HG03520 (cell line): ENCODE data around the gene PPARGC1A.

Source experiments
- ATAC-seq: cut with Tn5 transposase; IDR thresholded peaks from one replicate; pipeline ENCODE4 v1.9.1; 2021; ENCODE audit warnings: mild to moderate bottlenecking, moderate library complexity; ENCODE audit not compliant: unreplicated experiment

The PPARGC1A gene

DNA sequence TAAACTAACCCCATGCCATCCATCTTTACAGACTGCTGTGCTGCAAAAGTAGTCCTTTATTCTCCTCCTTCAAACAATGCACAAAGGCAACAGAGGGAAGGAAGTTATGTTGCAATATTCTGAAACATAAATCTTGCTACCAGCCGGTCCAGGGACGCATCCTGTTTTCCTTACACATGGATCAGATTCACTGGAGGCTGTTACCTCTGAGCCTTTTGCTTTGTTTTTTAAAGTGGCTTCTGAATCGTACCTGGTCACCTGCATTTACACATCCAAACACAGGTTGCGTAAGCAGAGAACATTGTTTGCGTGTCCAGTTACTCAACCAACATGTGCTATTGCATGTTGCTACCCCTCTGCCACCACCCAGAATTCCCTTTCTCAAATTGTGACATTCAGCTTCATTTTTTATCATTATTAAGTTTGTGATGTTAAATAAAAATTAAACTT, 8.8 kb downstream of the PPARGC1A start:
- ATAC-seq: no peak

DNA sequence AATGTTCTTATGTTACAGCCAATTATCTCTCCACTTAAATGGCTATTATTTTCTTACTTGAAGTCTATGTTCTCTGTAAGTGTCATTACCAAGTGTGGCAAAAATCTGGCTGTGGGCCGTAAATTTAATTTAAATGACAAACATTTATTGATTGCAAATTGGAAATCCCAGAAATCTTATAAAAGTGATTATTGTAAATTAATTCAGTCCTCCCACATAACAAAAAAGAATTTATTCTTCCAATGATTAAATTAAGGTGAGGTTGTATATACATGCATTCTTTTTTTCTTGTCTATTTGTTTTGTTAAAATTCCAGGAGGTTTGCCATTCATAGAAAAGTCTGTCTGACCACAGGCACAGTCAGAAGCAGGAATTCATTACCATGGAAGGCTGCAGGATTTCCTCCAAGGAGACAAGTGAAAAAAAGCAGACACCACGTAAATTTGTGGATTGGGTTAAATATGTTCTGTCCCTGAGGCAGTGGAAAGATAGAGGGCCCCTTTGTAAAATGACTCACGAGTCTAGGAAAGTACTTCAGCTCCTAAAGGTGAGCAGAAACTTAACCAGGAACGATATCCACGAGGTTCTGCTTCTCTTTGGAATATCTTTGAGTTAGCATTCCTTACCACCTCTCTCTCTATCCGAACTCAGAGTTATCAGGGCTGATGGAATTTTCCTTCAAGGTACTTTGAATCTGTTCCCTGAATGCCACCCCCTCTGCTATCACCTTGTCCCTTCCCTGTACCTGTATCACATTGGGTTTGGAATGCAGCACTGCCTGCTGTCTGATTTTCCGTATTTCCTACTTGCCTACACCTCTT, 10.7 kb downstream of the PPARGC1A start:
- ATAC-seq: no peak

DNA sequence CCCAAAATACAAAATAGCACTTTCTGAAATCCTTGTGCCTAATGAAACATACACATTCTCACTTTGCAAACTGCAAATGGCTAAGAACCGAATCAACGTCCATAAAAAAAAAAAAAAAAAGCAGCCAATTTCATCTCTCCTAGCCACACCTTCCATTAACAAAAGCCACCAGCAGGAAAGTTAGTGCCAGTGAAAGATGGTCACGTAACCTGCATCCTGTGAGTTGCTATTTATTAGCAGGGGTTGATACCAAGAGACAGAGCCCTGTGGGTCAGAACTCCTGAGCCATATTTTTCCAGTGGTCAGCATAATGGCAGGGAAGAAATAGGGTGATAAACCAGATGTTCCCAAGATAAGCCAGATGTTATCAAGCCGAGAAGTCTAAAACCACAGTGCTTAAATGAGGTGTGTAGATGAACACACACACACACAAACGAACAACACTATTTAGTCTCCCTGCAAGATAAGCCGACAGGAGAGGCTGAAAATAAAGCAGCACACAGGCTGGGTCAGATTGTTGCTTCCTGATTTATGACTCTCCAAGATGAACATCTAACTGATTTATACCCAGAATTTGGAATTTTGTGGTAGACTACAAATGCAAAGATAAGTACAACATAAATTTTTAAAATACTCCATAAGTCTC, 11.5 kb downstream of the PPARGC1A start:
- no peak for ATAC-seq

DNA sequence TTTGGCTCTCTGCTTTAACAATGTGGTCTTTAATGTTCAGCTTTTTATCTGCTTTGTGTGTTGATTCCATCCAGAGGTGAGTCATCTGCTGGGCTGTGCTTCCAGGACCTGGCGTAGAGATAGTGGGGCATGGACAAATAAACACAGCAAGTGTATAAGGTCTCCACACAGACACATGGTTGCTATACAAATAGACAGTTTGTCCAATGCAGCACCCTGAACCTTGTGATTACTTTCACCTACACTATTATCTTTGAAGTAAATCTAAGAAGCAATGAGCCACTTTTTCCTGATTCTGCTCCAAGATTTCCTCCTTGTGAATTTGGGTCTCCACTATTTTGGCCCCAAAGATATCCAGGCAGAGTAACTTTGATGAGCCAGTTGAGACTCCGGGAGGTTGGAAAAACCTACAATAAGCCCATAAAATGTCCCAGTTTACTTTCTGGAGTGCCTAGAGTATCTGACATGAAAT, 12.1 kb downstream of the PPARGC1A start:
- ATAC-seq: no peak

DNA sequence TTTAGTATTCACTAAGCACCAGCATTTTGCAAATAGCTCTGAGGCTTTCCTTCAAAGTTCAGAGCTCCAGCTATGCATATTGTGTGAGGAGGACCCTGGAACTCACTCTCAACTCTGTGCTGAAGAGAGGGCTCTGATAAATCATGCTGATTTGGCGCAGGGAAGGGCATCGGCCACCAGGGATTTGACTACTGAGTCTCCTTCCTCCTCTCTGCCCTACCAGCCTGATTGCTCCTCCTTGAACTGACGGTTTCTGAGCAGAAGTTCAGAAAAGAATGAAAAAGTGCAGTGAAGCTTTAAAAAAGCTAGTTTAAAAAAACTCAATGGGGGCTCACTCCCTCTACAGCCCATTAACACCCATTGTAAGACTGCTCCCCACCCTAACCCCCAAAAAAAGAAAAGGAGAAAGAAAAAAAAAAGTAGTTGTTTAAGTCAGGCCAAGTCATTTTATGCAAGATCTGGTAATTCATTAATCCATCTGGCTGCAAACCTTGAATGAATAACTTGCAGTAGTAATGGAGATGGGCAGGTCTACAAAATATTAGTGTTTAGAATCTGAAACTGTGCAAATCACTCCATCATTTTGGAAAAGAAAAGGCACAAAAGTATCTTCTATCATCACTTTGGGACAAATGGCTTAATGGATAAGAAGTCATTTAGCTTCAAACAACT, 13.3 kb downstream of the PPARGC1A start:
- ATAC-seq: no peak

DNA sequence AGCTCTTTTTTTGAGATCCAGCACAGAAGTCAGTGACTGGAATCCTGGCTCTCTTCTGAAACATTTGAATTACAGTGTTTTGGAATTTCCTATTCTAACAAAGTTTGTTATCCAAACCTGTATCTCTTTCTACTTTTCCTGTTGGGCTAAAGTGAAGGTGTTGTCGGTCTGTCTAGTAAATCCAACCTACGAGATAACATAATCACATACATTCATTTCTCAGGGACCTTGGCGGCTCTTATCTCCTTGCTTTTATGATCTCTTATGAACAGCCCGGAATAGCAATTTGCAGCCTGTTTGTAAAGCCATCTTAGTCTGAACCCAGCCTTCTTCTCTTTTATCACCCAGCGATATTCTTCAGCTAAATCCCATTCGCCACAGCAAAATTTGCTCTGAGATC, 14.5 kb downstream of the PPARGC1A start:
- no peak for ATAC-seq

DNA sequence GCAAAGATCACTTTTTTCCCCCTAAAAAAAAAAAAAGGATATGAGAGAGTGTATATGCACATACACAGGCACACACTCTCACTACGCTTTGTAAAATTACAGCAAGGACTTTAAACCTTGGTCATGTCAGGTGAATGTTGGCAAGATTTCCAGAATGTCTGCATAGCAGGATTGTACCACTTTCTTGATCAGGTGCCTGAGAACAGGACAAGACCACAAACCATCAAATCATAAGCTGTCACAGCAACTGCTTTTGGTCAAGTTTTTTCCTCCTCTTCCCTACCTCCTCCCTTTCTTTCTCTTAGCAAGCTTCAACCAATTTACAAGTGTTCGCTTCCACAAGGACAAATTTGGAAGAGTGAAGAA, 15.3 kb downstream of the PPARGC1A start:
- ATAC-seq: no peak

DNA sequence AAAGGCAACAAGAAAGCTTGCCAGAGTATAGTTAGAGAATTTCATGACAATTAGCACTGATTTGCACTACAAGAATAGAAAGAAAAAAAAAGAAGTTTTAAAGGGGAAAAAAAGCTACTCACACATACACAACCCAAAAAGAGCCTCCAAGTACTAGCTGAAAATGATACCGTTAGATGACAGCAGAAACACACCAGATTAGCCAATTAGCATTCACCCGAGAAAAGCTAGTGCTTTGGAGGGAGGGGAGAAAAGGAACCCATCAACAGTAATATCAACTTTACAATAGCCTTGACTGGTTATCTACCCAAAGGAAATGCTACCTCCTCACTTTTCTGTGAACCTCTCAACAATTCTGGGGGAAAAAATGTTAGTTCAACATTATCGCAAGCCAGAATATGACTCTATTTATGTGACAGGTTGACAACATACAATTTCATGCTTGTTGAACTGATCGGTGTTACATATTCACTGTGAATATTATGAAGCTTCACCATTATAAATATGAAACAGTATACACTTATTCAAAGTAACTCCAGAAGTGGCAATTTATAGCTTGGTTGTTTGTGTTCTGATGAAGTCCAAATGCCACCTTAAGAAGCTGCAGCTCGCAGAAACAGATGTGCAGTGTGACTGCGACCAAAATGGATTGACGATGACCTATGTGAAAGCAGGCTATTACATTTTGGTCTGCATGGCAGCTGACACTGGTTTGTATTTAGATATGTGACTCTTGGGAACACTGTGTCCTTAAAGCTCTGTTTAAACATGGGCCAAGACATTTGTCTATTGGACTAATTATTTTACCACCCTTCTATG, 15.9 kb downstream of the PPARGC1A start:
- ATAC-seq: no peak

DNA sequence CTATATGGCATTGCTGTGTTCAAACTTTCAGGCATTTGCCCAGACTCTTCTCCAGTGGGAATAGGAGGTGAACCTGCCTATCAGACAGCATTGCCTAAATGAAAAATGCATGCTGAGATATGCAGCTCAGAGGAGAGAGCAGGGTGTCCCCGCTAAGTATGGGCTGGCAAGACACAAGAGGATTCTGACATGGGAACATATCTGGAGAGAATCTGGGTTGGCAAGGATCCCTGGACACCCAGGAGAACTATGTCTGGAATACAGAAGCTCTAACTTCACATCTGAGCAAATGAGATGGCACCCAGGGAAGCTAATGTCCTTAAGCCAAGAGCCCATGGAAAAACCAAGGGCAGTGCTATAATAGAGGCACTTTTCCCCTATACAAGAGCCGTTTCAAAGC, 18.4 kb downstream of the PPARGC1A start:
- ATAC-seq: no peak

DNA sequence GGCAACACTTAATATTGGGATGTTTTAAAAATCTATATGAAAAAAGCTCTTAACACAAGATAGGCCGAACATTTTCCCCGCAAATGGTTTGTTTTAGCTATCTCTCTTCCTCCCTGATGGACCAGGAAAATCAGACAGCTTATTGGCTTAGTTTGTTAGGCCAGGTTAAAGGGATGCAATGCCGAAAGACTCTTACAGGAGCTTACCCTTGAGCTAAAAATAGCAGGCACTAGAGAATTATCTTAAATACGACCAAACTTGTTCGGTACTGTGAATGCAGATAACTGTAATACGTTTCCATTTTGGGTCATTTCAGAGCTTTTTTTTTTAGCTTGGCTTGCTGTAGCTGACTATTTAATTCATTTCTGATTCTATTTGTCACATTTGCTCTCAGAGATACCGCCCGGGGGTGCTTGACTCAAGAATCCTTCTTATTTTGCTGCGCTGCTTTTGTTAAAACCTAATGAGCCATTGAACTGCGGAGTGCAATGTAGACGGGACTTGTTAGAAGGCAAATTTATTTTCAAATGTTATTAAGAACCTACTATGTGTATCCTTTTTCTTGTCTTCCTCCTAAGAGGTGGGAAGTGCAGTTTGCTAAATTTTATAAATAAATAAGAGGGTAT, 23.3 kb downstream of the PPARGC1A start:
- no peak for ATAC-seq

DNA sequence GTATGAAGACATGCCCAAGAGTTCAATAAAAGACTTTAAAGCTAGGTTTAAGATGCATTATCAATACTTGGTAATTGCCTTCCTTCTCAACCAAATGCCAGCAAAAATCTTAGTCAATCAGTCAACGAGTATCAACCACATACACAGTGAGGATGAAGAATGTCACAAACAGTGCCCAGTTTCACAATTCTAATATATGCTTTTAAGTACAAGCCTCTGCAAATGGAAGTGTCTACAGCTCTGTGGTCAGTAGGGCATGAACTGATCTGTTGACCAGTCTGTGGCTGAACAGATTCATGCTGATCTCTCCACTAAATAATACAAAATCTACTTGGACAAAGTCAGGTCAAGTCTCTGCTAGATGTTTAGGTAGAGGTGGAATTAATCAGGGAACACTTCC, 27.9 kb downstream of the PPARGC1A start:
- no peak for ATAC-seq

DNA sequence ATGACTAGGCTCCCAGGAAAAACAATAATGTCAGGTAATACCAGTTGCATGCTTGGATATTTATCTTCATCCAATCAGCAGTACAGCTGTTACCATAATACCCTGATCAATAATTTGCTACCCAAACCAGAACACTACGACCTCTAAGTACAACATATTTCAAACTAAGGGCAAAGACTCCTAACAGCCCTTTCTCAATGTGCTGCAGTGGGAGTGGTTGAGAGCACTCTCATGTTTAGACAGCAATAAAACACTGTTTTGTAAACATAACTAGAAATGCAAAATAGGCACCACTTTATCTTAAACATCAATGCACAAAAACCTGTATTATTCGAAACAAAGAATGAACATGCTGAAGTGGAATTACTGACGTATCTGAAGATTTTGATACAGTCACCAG, 28.9 kb downstream of the PPARGC1A start:
- no peak for ATAC-seq

DNA sequence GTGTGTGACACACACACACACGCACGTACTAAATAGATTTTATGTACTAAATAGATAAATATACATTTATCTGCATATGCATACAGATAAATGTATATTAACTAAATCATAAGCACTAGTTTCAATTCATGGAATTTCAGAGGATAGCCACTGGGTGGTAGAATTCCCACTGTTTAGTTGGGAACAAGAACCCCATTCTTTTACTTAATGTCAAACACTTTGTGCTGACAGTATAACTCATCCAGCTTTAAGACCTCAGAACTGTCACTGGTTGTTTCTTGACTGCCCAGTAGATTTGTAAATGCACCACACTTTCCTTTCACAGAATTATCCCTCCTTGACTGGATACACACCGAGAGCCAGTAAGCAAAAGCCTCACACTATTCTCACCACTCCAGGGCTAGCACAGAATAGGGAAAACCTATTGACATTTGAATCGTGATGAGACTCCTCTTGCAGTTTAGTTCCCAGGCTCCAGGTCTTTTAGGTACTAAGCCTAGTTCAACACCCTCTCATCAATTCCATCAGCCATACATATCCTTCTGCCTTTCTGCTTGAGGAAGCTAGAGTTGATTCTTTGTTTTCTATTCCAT, 32.4 kb downstream of the PPARGC1A start:
- no peak for ATAC-seq

DNA sequence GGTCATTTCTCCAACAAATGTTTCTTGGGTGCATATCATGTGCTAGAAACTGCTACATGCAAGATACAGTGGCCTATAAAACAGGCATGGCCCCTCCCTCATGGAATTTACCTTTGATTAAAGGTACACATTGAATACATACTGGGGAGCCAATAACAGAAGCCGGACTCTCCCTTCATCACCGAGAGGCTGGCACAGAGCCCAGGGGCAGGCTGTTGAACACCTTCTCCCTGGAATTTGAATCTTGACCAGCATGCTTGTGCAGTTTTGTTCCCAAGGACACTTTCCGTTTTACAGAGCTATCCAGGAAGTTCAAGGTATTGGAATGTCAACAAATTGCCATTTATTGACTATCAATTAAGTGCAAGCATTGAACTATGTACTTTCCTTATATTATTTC, 33.2 kb downstream of the PPARGC1A start:
- ATAC-seq: no peak

DNA sequence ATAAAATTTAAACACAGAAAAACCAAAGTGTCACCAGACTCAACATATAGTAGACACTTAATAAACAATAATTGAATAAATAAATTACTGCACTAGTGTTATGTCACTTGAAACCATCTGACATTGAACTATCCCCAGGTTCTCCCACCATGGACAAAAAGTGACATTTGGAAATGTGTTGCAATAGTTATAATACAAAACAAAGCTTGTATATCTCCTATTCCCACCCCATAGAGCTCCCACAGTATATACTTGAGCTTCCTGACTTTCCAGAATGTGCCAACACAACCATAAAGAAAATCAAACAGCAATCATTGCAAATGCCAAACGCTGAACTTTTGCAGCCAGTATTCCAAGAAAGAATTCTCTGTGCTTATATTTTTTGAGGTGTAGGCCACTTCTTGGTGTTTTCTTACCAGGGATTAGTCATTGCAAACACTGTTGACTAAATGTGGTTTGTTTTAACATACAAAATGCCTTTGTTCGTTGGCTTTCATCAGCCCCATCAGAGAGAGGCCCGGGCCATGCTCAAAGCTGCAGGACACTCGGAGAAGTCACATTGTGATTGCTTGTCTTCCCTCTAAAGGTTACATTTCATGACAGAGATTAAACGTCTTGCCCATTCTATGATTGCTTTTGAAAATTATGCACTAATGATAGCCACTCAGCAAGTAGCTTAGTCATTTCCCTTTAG, 33.8 kb downstream of the PPARGC1A start:
- no peak for ATAC-seq

DNA sequence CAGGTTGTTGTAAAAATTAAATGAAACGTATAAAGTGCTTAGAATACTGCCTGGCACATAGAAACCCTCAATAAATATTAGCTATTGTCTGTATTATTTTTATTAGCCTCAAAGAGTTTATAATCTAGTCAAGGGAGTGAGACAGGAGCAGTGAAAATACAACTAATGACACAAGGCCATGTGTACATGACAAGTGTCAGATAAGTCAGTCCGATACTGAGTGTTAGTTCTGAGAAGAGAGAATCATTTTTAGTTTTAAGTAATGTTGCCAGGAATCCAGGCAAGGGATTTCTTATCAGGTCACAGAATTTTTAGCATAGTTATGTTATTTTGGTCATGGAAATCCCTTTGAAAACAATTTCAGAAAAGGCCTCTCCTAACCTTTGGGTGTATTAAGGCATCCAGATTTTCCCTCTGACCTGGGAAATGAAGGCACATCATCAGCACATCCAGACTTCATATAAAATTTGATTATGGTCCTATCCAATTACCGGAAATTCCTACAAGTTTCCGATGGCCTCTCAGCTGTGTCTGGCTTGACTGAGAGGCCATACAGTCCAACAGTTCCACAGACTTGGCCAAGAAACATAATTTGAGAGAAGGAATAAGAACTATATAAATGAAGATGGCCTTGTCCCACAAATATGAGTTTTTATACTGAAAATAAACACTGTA, 35.7 kb downstream of the PPARGC1A start:
- no peak for ATAC-seq

DNA sequence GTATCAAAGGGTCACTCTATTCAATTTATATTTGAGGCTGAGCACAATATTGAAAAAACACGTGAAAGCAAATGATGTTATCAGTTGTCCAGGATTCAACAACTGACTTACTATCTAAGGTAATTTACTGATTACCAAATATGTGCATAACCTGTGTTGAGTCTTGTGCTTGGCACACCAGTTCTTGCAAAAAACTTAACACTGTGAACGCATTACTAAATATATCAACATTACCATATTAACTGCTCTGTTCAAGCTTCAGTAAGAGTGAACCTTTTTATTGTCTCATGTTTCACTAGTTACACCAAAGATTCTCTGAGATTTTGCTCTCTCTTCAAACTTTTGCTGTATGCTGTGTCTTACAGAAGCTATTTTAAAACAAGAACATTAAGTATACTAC, 38.4 kb downstream of the PPARGC1A start:
- no peak for ATAC-seq

DNA sequence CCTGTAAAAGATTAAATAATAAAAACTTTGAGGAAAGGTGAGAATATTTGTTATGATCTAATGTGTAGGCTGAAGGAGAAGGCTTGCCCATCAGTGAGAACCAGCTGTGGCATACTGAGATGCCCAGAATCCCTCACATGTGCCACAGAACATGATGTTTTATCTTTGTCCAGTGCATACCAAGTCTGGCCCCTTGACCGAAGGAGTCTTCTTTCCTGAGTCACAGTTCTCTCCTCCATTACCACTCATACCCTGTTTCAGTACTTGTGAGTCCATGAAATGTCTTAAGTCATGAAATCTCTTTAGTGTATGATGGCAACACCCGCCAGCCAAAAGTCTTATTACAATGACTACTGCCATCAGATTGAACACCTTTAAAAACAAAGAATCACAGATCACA, 42.7 kb downstream of the PPARGC1A start:
- ATAC-seq: no peak

DNA sequence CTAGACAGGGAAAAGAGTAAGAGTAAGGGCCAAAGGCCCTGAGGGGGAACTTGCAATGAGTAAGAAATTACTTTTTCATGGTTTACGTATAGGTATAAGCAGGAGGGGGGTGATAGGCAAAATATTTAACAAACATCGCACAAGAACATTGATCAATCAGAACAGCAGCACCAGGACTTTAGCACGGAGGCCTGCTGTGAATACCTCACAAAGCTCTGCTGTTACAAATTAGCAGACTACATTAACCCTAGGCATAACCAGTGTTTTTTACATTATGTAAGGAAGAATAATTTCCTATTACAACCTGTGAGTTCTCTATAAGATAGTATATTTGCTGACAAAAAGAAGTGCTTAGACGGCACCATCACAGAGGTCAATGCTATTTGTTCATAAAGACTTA, 44.9 kb downstream of the PPARGC1A start:
- ATAC-seq: no peak
